NCI-H2227 treated with DMSO at 0.1 percent for 48 hours (cell line): ENCODE results near the gene IFFO2.

Experiments used
- DNase-seq: peaks from one replicate; lab custom pipeline; 2025; lab: John Stamatoyannopoulos, UW

IFFO2 gene

GRCh38 chr1:18936814-18937481 lies 19.5 kb downstream of the IFFO2 start:
- DNase-seq: no peak

GRCh38 chr1:18936471-18936813 lies 20.0 kb downstream of the IFFO2 start:
- DNase-seq: no peak

DNA sequence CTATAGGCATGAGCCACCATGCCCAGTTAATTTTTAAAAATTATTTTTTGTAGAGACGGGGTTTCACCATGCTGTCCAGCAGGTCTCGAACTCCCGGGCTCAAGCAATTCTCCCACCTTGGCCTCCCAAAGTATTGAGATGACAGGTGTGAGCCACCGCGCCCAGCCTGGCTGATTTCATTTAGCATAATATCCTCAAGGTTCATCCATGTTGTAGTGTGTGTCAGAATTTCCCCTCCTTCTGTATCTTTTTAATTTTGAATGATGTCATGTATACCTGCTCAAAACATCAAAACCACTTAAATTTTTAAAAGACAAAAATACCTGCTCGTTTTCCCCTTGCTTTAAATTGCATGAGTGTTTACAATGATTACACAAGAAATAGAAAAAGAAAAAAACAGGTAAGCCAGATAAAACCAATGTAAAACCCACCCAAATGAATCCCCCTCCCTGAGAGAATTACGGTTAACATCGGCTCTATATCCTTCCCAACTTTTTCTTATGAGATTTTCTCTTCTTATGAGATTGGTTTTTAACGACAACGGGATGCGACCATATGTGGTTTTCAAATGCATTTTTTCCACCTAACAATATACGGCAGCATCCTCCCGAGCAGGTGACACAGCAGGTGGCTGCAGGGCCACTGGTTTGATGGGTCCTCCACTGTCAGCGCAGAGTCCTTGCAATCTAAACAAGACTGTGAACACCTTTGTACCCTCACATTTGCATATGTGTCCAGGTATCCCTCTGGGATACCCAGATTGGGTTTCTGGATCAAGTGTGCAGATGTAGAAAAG lies 22.1 kb downstream of the IFFO2 start:
- no peak for DNase-seq

- DNase-seq: no peak
Measured at GRCh38 chr1:18932879-18933278, 23.6 kb downstream of the IFFO2 start.

- DNase-seq: no peak
Measured at GRCh38 chr1:18932387-18932786, 24.1 kb downstream of the IFFO2 start.

- no peak for DNase-seq
Measured at GRCh38 chr1:18931730-18932129, 24.7 kb downstream of the IFFO2 start.

DNA sequence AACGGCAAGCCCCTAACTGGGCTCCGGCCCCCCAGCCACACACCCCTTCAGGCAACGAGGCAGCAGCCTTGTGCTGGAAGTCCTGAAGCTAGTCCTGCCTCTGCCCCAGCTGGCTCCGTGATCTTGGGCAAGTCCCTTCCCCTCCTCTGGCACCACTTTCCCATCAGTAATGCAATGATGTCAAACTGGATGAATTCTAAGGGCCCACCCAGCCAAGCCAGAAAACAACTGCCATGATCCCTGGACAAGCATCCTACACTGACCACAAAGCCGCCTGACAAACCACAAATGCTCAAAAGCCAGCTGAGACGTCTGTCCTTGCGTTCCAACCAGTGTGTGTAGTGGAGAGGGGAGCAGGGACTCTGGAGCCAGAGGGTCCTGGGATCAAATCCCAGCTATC lies 26.8 kb downstream of the IFFO2 start:
- no peak for DNase-seq

DNA sequence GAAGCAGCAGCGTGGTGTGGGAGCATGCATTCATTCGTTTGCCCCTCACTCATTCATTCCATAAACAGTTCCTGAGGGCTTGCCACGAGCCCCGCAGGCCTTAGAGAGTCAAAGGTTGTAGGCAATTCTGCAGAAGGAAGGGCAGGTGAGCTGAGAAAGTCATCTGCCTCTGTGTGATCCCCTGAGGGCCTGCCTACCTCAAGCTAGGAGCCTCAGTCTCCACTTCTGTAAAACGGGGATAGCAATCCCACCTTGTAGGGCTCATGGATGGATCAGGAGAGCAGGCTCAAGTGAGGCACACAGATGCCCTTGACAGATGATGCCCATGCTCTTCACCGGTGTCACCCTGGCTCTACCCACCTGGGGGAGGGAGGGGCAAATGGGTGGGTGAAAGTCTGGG lies 27.5 kb downstream of the IFFO2 start:
- DNase-seq: no peak

DNA sequence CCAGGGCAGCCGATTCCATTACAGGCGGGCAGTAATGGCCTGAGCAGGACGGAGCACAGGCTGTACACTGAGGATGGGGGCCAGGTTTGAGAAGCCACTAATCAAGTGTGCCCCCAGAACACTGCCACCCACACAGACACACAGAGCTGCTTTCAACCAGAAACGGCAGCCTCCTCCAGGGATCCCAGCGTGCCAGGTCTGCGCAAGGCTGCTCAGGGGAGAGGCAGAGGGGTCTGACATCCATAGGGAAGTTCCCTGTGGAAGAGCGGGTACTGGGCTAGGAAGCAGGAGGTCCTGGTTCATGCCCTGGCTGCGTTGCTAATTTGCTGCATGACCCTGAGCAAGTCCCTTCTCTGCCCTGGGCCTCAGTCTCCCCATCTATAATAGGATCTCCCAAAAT lies 28.1 kb downstream of the IFFO2 start:
- DNase-seq: no peak

DNA sequence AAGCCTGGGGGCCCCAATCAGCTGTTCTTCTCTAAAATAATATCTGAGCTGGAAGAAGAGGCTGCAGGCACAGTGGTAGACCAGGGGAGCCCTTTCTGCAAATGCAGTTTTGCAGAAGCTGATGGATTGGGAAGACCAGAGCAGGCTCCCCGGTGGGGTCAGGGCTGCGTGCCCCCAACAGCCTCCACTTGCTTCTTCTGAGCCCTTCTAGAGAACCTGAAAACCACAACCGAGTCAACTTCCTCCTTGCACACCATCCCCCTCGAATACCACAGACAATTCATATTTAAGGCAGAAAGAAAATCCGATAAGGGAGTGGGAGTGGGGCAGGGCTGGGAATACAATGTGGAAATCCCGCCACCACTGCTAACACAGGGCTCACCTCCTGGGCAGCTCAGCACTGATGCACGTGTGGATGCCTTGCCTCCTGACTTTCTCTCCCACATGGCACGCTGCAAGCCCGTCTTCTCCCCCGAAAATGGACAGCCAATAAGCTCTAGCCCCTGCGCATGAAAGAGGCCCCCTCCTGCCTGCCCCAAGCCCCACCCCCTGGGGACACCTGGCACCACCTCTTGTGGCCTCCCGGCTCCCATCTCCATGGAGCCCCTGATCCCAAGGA lies 28.7 kb downstream of the IFFO2 start:
- DNase-seq: no peak

- DNase-seq: no peak
Measured at GRCh38 chr1:18927082-18927653, 29.3 kb downstream of the IFFO2 start.

GRCh38 chr1:18926315-18927081 lies 30.0 kb downstream of the IFFO2 start:
- DNase-seq: no peak

DNA sequence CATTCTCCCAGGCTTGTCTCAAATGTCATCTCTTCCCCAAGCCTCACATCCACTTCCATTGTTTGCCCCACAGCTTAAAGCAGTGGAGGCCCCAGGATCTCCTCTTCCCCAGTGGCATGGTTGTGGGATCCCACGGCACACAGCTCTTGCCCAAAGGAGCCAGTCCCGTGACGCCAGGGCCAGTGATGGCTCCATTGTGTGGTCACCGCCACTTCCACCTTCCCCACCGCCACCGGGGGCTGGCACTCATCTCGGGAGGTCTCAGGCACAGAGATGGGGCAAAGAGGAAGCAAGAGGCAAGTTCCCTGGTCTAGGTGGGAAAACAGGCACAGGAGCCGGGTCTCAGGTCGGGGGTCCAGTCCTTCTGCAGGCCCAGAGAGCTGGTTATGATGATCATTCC lies 31.2 kb downstream of the IFFO2 start:
- no peak for DNase-seq

- no peak for DNase-seq
Measured at GRCh38 chr1:18924221-18924691, 32.2 kb downstream of the IFFO2 start.

DNA sequence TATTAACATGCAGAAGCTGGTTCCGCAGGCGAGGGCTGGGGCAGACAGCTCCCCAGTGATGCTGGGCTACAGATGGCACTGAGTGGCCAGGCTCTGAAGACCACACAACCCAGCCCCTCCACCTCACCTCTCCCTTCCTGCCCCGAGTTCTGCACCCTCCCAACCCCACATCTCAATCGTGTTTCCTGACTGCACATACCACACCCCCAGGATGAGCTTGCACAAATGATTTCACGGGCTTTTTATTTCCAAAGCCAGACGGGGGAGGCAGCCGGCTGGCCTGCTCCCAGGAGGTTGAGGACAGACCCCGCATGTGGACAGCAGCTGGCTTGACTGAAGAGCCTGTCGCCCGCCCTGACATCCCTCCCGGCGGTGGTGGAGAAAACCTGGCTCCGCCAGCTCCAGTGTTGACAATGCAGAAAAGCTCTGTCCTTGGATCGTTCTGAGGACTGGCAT lies 32.7 kb downstream of the IFFO2 start:
- no peak for DNase-seq

DNA sequence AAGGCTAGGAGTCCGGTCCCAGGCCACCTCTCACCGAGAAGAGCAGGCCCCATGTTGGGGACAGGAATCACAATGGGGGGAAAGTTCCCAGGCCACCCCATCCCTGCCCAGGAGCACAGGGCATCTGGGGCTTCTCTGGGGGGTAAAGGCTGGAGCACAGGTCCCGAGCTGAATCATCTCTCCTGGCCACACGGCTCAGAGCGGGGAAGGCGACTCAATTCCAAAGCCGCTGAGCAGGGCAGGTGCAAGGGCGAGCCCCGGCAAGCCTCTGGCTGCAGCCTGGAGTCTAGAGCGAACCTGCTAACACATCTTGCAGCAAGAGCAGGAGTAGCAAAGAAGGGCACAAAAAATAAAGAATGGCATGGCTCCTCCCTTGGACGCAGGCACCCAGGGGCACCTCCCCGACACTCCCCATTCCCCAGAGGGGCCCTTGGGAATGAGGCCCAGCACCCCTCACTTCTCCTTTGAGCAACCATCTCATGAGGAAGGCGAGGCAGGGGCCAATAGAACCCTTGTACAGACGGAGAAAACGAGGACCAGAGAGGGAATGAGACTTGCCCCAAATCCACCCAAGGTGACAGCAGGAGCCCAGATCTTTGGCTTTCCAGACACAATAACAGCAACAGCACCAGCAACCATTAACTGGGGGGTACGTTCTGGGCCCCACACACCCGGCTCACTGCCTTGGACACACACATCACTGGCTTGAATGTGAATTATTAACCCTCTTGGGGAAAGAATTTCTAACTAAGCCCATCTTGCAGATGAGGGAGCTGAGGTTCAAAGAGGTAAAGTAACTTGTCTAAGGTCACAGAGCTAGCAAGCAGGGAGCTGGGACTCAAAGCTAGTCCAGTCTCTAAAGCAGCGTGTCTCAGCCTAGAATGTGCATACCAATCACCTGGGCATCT lies 33.4 kb downstream of the IFFO2 start:
- DNase-seq: no peak

DNA sequence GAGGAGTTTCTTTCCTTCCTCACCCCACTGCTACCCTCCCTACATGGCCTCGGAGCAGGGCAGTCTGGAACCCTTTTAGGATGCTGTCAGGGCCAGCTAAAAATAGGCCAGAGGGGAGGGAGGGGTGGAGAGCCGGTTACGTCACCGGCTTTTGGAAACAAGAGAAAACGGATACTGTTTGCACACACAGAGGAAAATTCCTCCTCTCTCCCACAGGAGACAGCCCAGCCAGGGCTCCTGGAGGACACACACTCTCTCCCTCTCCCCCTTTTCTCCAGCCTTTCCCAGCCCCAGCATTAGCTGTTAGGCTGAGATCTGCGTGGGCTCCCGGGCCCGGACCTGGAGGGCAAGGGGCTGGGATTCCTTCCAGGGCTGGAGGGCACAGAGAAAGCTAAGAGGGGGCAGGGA lies 34.2 kb downstream of the IFFO2 start:
- no peak for DNase-seq

DNA sequence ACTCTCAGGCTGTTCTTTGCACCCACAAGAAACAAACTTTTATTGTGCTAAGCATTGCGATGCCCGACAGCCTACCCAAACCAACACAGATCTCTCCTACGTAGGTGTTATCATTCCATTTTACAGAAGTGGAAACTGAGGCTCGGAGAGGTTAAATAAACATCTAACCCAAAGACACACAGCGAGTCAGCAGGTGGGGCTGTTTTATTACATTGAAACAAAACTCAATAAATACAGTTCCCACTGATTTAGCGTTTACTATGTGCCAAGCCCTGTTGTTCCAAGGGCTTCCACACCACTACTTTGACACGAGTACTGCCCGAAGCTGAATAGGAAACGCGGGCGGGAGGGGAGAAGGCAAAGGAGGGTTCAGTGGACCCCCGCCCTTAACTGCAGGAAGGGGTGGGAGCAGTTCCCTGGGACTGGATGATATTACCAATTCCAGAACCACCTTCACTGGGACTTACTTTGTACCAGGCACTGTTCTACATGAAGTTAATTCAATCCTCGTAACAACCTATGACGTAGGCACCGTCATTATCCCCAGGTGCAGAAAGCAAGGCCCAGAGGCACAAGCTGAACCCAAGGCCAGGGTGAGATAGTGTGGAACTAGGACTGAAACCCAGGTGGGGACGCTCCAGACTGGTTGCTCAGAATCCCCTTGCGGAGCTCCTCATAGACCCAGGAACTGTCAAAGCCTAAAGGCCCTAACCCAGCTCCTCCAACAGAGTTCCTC lies 34.8 kb downstream of the IFFO2 start:
- DNase-seq: no peak

DNA sequence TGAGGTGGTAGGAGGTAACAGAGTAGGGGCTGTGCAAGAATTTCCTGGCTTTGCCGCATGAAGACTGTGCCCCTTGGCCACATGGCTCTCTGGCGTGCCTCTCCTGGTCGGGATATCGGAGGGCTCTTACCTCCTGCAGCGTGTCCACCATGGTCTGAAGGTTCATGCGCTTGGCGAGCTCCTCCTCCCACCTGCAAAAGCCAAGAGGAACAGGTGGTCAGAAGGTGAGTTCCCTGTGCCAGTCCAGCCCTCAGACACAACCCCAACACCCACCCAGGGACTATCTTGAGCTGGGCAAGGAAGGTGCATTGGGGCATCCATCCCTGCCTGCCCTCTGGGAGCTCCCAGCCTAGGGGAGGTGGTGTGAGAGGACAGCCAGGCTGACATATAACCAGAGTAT lies 35.5 kb downstream of the IFFO2 start:
- DNase-seq: no peak

DNA sequence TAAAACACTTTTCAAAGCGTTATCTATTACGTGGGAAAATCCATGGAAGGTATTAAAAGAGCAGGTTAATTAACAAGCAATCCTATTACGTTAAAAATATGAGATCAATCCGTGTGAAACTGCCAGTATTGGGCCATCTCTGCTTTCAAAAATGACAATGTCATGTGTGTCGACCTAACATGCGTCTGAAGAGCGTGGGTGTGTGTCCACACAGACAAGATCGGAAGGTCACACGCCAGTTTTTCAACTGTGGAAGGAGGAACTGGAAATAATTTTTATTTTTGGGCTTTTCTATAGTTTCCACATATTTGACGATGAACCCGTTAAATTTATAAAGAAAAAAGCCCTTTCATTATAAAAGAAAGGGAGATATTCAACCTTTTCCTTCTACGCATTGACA lies 36.5 kb downstream of the IFFO2 start:
- no peak for DNase-seq
